NCI-H1417 treated with DMSO at 0.1 percent for 48 hours (cell line): ENCODE measurements around the gene ZNF664.

Experiments
- DNase-seq: peaks from one replicate; lab custom pipeline; 2025; lab: John Stamatoyannopoulos, UW

ZNF664 gene

DNA sequence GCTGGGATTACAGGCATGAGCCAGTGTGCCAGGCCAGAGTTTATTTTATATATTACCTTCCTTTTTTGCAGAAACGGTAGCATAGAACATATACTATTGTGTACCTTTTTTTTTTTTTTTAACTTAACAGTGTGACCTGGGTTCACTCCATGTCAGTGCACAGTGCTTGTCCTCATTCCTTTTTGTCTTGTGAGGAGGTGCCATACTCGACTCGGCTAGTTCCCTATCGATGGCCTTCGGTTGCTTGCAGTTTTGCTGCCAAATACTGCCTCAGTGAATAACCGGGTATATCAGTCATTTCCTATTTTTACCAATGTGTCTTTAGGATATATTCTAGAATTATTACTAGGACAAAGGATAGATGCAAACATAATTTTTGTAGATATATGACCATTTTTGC is 36.8 kb downstream of the ZNF664 start:
- no peak for DNase-seq

DNA sequence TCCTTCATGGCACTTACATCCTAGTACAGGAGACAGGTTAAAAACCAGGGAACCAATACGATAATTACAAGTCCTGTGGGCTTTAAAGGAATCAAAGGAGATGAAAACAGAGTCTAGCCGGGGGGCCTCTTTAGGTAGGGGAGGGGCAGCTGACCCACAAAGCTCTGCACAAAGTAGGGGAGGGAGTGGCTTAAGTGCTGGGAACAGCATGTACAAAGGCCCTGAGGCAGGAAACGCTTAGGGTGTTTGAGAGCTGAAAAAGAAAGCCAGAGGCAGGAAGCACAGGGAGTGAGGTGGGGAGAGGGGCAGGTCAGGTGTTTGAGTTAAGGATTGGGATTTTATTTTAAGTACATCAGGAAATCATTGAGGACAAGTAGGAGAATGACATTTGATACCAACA is 37.7 kb downstream of the ZNF664 start:
- no peak for DNase-seq

DNA sequence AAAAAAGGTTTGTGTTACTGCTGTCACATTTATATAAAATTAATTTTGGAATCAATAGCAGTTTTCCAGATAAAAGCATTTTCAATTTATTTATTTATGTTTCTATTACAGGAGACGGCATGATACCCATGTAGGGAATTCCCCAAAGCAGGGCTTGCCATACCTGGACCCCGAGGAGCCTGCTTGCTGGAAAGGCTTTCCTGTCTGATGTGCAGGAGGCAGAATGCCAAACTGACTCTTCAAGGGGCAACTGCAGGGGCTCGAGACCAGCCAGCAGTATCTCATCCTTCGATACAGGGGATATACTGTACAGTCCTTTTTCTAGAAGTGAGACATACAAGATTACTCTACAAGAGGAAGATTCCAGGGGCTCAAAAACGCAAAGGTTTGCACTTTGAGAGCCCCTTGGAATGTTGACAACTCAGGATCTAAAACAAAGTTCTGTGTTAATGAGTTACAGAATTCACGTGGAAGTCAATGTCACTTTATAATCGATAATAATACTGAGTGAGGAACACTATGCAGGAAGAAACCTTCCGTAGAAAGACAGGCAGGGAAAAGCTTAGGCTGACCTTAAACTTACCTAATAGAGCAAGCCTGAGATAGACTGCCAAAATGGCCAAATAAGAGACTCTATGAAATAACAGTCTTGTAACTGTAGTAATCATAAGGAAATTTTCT is 38.6 kb downstream of the ZNF664 start:
- DNase-seq, result no peak

DNA sequence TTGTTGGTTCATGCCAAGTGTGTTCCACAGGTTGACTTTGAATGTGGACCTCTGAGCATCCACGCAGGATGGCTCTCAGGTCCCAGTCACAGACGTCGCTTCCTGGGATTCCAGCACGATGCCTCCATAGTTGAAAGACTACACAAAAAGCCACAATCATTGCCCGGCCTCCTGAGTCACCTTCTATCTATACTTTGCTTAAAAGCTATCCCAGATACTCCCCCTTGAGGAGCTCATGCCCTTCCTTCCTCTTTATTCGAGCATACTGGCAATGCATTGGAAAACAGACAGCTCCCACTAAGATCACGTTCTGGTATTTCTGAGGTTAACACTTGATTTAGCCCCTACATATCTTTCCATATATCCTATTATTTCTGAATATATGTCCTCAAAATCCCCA is 40.1 kb downstream of the ZNF664 start:
- DNase-seq, result no peak

- no peak for DNase-seq
Observed at GRCh38 chr12:124015494-124016461, 42.8 kb downstream of the ZNF664 start.

GRCh38 chr12:124017064-124017463 is 44.0 kb downstream of the ZNF664 start:
- DNase-seq, result no peak

DNA sequence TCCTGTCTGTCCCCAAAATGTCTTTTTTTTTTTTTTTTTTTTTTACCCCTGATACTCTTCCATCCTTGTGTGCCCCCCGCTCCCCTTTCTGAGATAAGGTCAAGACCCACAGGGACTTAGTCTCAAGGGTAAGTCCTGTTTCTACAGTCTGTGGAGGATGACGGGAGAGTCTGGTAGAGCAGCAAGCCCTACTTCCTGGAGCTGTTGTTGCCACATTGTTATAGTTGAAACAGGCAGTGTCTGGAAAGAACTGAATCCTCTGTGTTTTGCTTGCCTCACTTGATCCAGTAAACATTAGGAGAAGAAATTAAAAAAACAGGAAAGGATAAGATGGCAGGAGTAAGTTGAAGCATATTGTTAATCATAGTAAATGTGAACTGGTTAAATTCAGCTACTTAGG is 45.5 kb downstream of the ZNF664 start:
- no peak for DNase-seq

- no peak for DNase-seq
Observed at GRCh38 chr12:124019115-124019514, 46.1 kb downstream of the ZNF664 start.

- DNase-seq, result no peak
Observed at GRCh38 chr12:124020514-124020949, 47.5 kb downstream of the ZNF664 start.

GRCh38 chr12:124021007-124021406 is 48.0 kb downstream of the ZNF664 start:
- DNase-seq, result no peak

- DNase-seq, result no peak
Observed at GRCh38 chr12:124022161-124022560, 49.1 kb downstream of the ZNF664 start.

- DNase-seq, result no peak
Observed at GRCh38 chr12:124024263-124024678, 51.3 kb downstream of the ZNF664 start.

GRCh38 chr12:124024776-124025175 is 51.8 kb downstream of the ZNF664 start:
- DNase-seq, result no peak

- no peak for DNase-seq
Observed at GRCh38 chr12:124025661-124026060, 52.6 kb downstream of the ZNF664 start.

DNA sequence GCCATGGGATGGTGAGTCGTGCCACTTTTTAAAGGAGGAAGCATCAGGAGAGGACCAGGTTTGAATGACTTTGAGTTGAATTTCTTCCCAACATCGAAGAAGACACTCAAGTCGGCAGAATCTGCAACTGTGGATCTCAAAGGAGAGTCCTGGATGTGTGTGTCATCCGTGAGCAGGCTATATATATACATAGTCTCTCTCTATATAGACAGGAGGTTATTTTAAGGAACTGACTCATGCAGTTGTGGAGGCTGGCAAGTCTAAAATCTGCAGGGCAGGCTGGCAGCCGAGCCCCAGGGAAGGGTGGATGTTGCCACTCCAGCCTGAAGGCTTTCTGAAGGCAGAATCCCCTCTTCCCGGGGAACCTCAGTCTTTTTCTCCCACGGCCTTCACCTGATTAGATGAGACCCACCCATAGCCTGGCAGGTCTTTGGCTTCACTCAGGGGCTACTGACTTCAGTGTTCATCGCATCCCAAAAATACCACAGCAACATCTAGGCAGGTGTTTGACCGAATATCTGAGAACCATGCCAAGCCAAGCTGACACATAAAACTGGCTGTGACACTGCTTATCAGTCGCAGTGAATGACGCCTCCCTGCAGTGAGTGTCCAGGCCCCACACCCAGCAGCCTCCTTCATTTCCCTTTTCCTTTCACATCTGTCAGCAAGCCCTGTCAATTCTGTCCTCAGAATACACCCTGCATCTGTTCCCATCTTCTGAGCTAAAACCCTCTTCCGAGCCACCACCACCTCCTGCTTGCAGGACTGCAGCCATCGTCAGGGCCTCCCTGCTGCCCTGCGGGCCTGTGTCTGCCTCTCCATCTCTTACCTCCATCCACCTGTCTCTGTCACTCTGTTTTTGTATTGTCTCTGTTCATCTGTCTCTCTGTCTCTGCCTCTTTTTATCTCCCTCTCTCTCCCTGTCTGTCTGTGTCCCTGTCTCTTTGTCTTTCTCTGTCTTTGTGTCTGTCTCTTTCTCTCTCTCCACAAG is 54.0 kb downstream of the ZNF664 start:
- no peak for DNase-seq

DNA sequence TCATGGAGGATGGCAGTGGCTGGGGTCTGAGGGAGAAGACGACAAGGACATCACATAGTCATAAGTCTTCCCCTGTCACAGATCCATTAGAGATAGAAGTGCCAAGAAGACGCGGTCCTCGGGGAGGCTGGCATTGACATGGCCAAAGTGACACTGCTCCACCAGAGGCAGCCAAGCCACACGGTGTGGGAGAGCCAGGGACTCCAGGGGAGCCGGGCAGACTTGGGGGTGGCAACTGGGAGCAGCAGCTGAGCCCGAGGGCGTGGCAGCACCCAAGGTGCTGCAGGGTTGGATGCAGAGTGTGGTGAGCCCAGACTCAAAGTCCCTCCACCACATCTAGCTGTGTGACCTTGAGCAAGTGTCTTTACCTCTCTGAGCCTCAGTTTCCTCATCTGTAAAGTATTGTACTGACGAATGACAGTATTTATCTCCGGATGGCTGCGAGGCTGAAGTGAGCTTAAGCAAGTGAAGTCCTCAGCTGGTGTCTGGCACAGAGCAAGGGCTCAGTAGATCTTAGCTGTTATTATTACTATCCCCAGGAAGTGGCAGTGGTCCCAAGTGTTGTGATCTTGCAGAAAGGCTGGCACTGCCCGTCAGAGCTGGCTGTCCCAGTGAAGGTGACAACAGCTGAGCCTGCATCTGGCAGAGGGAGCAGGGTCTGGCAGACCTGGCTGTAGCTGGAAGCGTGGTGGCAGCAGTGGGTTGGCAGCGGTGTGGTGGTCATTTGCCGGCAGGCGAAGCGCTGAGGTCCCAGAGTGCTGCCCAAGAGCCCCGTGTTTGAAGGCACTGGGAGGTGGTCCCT is 54.9 kb downstream of the ZNF664 start:
- DNase-seq, result no peak

GRCh38 chr12:124028555-124028925 is 55.5 kb downstream of the ZNF664 start:
- no peak for DNase-seq

DNA sequence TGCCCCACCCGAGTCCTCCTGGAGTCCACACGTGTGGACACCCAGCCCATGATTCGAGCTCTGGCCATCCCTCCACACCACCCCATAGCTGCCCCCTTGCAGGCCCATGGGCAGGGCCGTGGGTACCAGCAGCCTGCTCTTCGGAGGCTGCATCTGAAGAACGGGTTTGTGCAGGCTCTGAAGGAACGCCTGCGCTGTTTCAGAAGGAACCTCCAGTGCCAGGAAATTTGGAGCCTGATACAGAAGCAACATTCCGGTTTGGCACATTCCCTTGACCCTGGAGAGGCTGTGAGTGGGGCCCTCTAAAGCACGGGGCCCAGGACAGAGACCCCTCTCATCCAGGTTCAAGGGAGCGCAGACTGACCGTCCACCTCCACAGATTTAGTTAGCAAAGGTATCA is 57.0 kb downstream of the ZNF664 start:
- DNase-seq, result no peak

DNA sequence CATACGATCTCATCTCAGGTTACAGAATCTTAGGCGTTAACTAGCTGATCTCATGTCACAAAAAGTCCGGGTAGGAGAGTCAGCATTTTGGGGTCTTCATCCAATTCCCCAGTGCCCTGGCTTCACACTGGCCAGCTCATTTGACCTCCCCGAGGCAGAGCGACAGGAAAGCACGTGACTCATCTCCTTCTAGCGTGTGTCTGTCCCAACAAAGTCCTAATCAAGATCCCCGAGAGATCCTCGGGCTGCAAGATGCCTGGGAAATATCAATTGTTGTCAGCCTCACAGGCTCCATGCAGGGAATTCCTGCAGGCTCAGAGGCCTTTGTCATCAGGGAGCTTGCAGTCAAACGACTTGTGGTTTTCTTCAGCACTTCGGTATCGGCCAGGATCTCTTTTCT is 57.5 kb downstream of the ZNF664 start:
- DNase-seq, result no peak

- no peak for DNase-seq
Observed at GRCh38 chr12:124031058-124031457, 58.0 kb downstream of the ZNF664 start.

- no peak for DNase-seq
Observed at GRCh38 chr12:124032265-124032886, 59.4 kb downstream of the ZNF664 start.
